ENCODE results near the gene SNED1.

Gene SNED1

GRCh38 chr2:240960309-240960970, 38.0 kb upstream of the SNED1 start:
- no peak for DNase-seq (ENCODE audit: low read depth)

- no peak for DNase-seq (ENCODE audit: low read depth)
Observed at GRCh38 chr2:240960971-240961876, 37.2 kb upstream of the SNED1 start.

GRCh38 chr2:240961910-240962299, 36.5 kb upstream of the SNED1 start:
- no peak for DNase-seq (ENCODE audit: low read depth)

GRCh38 chr2:240962300-240963064, 35.9 kb upstream of the SNED1 start:
- no peak for DNase-seq (ENCODE audit: low read depth)

GRCh38 chr2:240963065-240963867, 35.2 kb upstream of the SNED1 start:
- no peak for DNase-seq (ENCODE audit: low read depth)

GRCh38 chr2:240963868-240964703, 34.3 kb upstream of the SNED1 start:
- no peak for DNase-seq (ENCODE audit: low read depth)

GRCh38 chr2:240964704-240965295, 33.6 kb upstream of the SNED1 start:
- DNase-seq (ENCODE audit: low read depth) = no peak

GRCh38 chr2:240965296-240965904, 33.0 kb upstream of the SNED1 start:
- no peak for DNase-seq (ENCODE audit: low read depth)

- DNase-seq (ENCODE audit: low read depth) = no peak
Observed at GRCh38 chr2:240965905-240966456, 32.4 kb upstream of the SNED1 start.

- no peak for DNase-seq (ENCODE audit: low read depth)
Observed at GRCh38 chr2:240966457-240966905, 31.9 kb upstream of the SNED1 start.

- DNase-seq (ENCODE audit: low read depth) = no peak
Observed at GRCh38 chr2:240966906-240967680, 31.3 kb upstream of the SNED1 start.

- DNase-seq (ENCODE audit: low read depth) = no peak
Observed at GRCh38 chr2:240967681-240968621, 30.5 kb upstream of the SNED1 start.

- DNase-seq (ENCODE audit: low read depth) = no peak
Observed at GRCh38 chr2:240968731-240969624, 29.4 kb upstream of the SNED1 start.

- DNase-seq (ENCODE audit: low read depth) = no peak
Observed at GRCh38 chr2:240970104-240970503, 28.3 kb upstream of the SNED1 start.

- no peak for DNase-seq (ENCODE audit: low read depth)
Observed at GRCh38 chr2:240970816-240971215, 27.6 kb upstream of the SNED1 start.

GRCh38 chr2:240972201-240972600, 26.2 kb upstream of the SNED1 start:
- DNase-seq (ENCODE audit: low read depth) = no peak

Measured in activated T-cell treated with anti-CD3 and anti-CD28 coated beads for 1 hour (primary cell).